Right cardiac atrium (tissue), 5 donors: ENCODE data around the gene PLEKHG4B. TPM values are rescaled to one million over a fixed set of nuclear protein-coding genes. Genes with fewer than 3 reads are reported as not detected.
"Not testable (repeated sequence)": the region's sequence is repeated elsewhere in the genome, so short reads cannot be mapped to it uniquely, and the experiment has no call there.

Experiments used
- ATAC-seq, 2 donors: fragments of 200-7000 bp; cut with Tn5 transposase; one replicate each; pipeline versions ENCODE4 v1.8.0 to v1.9.1; 2020; ENCODE audit warnings: moderate library complexity in 2 of 2, mild to moderate bottlenecking in 1 of 2
- DNase-seq, 3 donors: peaks; one replicate each; pipeline ENCODE4 v3.0.0-alpha.2; 2020
- H3K27ac ChIP-seq: one replicate; pipeline ENCODE4 v1.5.1; 2013; ENCODE audit warnings: mild to moderate bottlenecking, low read length, control low read depth, moderate library complexity
- H3K27me3 ChIP-seq: one replicate; pipeline ENCODE4 v1.6.1; 2013; ENCODE audit not compliant: control insufficient read depth, insufficient read depth
- H3K4me1 ChIP-seq: one replicate; pipeline ENCODE4 v1.6.1; 2013; ENCODE audit warnings: low read length; ENCODE audit not compliant: control insufficient read depth, insufficient read depth
- H3K4me3 ChIP-seq: one replicate; pipeline ENCODE4 v1.5.1; 2013; ENCODE audit warnings: low read length, control low read depth
- H3K9me3 ChIP-seq: one replicate; pipeline ENCODE4 v1.6.1; 2013; ENCODE audit warnings: low read length; ENCODE audit not compliant: control insufficient read depth
- WGBS: extraction: QIAGEN DNeasy Blood & Tissue Kit; methylation state at CpG from one replicate; pipeline ENCODE4 v1.1.7; 2013; 5-methylcytosine and 5-hydroxymethylcytosine counted together
- intact Hi-C, 4 donors: fragments of 100-400 bp; cut with DNase I; formaldehyde crosslinking; loops; one replicate each; pipeline versions ENCODE4 v1.11.0 to v1.14.0; 2022 to 2023
- polyA plus RNA-seq: library from polyadenylated mRNA; stranded (reverse); fragments of 200-250 nt; gene quantifications from one replicate; pipeline ENCODE4 v1.2.3, GENCODE V29; 2013
- total RNA-seq, 4 donors: library from RNA; stranded (reverse); fragmentation: NEBNext Ultra II Directional; extraction: Animal tissue kit (Norgen Biotek cat#: 25700); gene quantifications; one replicate each; pipeline ENCODE4 v1.2.1, GENCODE V29; 2021
- donor health status: healthy with polysubstance abuse.
- donor health status: DM: no; HTN: yes; CAD: no.
- donor health status: DM: no; HTN: no; CAD: no.
- donor health status: DM: no; HTN: yes; CAD: no; lungs with severe emphysema.
- donor health status: DM: yes; HTN: yes; CAD: no.

Gene PLEKHG4B
- total and polyA plus RNA-seq, 5 donors = under 0.01 to 0.06 TPM; not detected in 3

DNA sequence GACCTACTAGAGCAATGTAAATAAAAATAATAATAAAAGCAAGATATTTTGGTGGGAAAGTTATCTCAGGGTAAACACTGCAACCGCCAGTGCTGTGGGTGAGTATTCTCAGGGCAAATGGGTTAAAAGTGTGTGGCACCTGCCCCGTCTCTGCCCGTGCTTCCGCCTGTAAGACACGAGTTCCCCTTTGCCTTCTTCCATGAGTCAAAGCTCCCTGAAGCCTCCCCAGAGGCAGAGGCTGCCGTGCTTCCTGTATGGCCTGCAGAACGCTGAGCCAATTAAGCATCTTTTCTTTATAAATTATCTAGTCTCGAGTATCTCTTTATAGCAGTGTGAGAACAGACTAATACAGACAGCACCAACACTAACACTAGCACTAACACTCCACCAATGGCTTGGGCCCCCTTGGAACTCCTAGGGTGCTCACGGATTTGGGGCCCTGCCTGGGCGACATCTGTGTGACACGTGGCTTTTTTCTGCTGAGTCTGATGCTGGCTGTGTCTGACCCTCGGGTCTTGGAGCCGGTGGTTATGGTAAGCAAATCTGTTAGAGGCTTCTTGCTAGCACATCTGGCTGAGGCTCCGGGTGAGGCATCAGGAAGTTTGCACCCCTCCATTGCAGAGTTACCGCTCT lies 10.6 kb downstream of the PLEKHG4B start:
- intact Hi-C loops = no loop called here
- H3K27ac ChIP-seq = no peak overlapping the region
- H3K4me1 ChIP-seq = no peaks in the 10 kb centered on the region
- ATAC-seq (no peak), DNase-seq (no peak)
- WGBS = 63% methylated on average over 15 of the region's 15 CpGs
- peaks cover 4% of the 10 kb centered on the region for H3K27me3 ChIP-seq
- no peaks in the 10 kb centered on the region for H3K9me3 ChIP-seq
- H3K4me3 ChIP-seq = no peak overlapping the region

- WGBS = 51% methylated on average over 9 of the region's 9 CpGs
These were observed 12.1 kb downstream of the PLEKHG4B start for GRCh38 chr5:104106-104505.

GRCh38 chr5:104778-105296 lies 12.9 kb downstream of the PLEKHG4B start:
- intact Hi-C loops = no loop called here
- H3K27me3 ChIP-seq = peaks cover under 1% of the 10 kb centered on the region
- 76% methylated on average over 6 of the region's 6 CpGs for WGBS
- no peak for ATAC-seq
- H3K4me1 ChIP-seq = no peaks in the 10 kb centered on the region
- no peaks in the 10 kb centered on the region for H3K9me3 ChIP-seq
- no peak for DNase-seq
- no peak overlapping the region for H3K4me3 ChIP-seq
- H3K27ac ChIP-seq = no peak overlapping the region

More at GRCh38 chr5:104106-104505, 12.1 kb downstream of the PLEKHG4B start:
- H3K9me3 ChIP-seq, H3K4me1 ChIP-seq, intact Hi-C loops, H3K27me3 ChIP-seq, H3K4me3 ChIP-seq, H3K27ac ChIP-seq: not testable (repeated sequence)
- peak in 2 of 3 donors; percentile 45 to 54 for DNase-seq
- ATAC-seq = peak; percentile 64 to 70

- DNase-seq = no peak
- intact Hi-C loops = no loop called here
- no peaks in the 10 kb centered on the region for H3K9me3 ChIP-seq
- no peaks in the 10 kb centered on the region for H3K27me3 ChIP-seq
- H3K4me1 ChIP-seq = no peaks in the 10 kb centered on the region
- H3K4me3 ChIP-seq = no peak overlapping the region
- 66% methylated on average over 13 of the region's 13 CpGs for whole genome bisulfite sequencing
- no peak for ATAC-seq
- no peak overlapping the region for H3K27ac ChIP-seq
These were observed 13.6 kb downstream of the PLEKHG4B start for GRCh38 chr5:105504-106070.

- DNase-seq = no peak
- H3K4me1 ChIP-seq = no peaks in the 10 kb centered on the region
- no peaks in the 10 kb centered on the region for H3K27me3 ChIP-seq
- ATAC-seq = peak in 1 of 2 donors; percentile 22
- intact Hi-C loops = no loop called here
- no peak overlapping the region for H3K4me3 ChIP-seq
- no peak overlapping the region for H3K27ac ChIP-seq
- H3K9me3 ChIP-seq = no peaks in the 10 kb centered on the region
- WGBS = 65% methylated on average over 13 of the region's 13 CpGs
These were observed 14.6 kb downstream of the PLEKHG4B start for GRCh38 chr5:106587-106986.

GRCh38 chr5:107526-107925 lies 15.6 kb downstream of the PLEKHG4B start:
- no peaks in the 10 kb centered on the region for H3K9me3 ChIP-seq
- intact Hi-C loops = no loop called here
- H3K27ac ChIP-seq = no peak overlapping the region
- WGBS = 90% methylated on average over 6 of the region's 6 CpGs
- H3K4me1 ChIP-seq = no peaks in the 10 kb centered on the region
- ATAC-seq (peak in 1 of 2 donors; percentile 32), DNase-seq (no peak)
- no peaks in the 10 kb centered on the region for H3K27me3 ChIP-seq
- H3K4me3 ChIP-seq = no peak overlapping the region

- Histone ChIP-seq H3K27me3 (no peaks in the 10 kb centered on the region), H3K27ac (no peak overlapping the region), H3K4me3 (no peak overlapping the region), H3K9me3 (no peaks in the 10 kb centered on the region), H3K4me1 (no peaks in the 10 kb centered on the region)
- DNase-seq = no peak
- intact Hi-C loops = no loop called here
- WGBS = 94% methylated on average over 14 of the region's 14 CpGs
- ATAC-seq = no peak
These were observed 17.9 kb downstream of the PLEKHG4B start for GRCh38 chr5:109826-110225.

GRCh38 chr5:110270-110888 lies 18.4 kb downstream of the PLEKHG4B start:
- no peaks in the 10 kb centered on the region for H3K27me3 ChIP-seq
- WGBS = 92% methylated on average over 26 of the region's 26 CpGs
- no peak overlapping the region for H3K27ac ChIP-seq
- intact Hi-C loops = no loop called here
- H3K4me3 ChIP-seq = no peak overlapping the region
- no peak for ATAC-seq
- H3K4me1 ChIP-seq = no peaks in the 10 kb centered on the region
- no peaks in the 10 kb centered on the region for H3K9me3 ChIP-seq
- DNase-seq = no peak

- H3K4me3 ChIP-seq = no peak overlapping the region
- no peaks in the 10 kb centered on the region for H3K27me3 ChIP-seq
- ATAC-seq = no peak
- WGBS = 92% methylated on average over 5 of the region's 5 CpGs
- intact Hi-C loops = no loop called here
- no peaks in the 10 kb centered on the region for H3K9me3 ChIP-seq
- H3K27ac ChIP-seq = no peak overlapping the region
- no peaks in the 10 kb centered on the region for H3K4me1 ChIP-seq
- DNase-seq = no peak
These were observed 19.2 kb downstream of the PLEKHG4B start for GRCh38 chr5:111171-111570.

GRCh38 chr5:119486-120097 lies 27.6 kb downstream of the PLEKHG4B start:
- Histone ChIP-seq H3K27me3 (no peaks in the 10 kb centered on the region), H3K27ac (no peak overlapping the region), H3K4me1 (no peaks in the 10 kb centered on the region), H3K4me3 (no peak overlapping the region), H3K9me3 (peaks cover 2% of the 10 kb centered on the region)
- intact Hi-C loops = no loop called here
- ATAC-seq (no peak), DNase-seq (no peak)
- 89% methylated on average over 5 of the region's 5 CpGs for WGBS

GRCh38 chr5:121432-121831 lies 29.5 kb downstream of the PLEKHG4B start:
- WGBS = 88% methylated on average over 4 of the region's 4 CpGs
- H3K9me3 ChIP-seq = peaks cover 2% of the 10 kb centered on the region
- ATAC-seq = no peak
- H3K27me3 ChIP-seq = no peaks in the 10 kb centered on the region
- no peak overlapping the region for H3K4me3 ChIP-seq
- intact Hi-C loops = no loop called here
- no peaks in the 10 kb centered on the region for H3K4me1 ChIP-seq
- H3K27ac ChIP-seq = no peak overlapping the region
- DNase-seq = no peak
